Right atrium auricular region (tissue), 2 donors: Measurements from ENCODE around the gene NECAP2. TPM values are rescaled to one million over a fixed set of nuclear protein-coding genes. Genes with fewer than 3 reads are reported as not detected.
"Not testable (repeated sequence)": the region's sequence is repeated elsewhere in the genome, so short reads cannot be mapped to it uniquely, and the experiment has no call there.

Source experiments
- DNase-seq: peaks from one replicate; pipeline ENCODE4 v3.0.0-alpha.2; 2019; ENCODE audit warnings: low spot score
- H3K27ac ChIP-seq, 2 donors: fragments of 200-600 bp; sonication (generic); 1 replicate in 1 of 2; 2 replicates in 1 of 2; pipeline ENCODE4 v1.5.1; 2016 to 2019
- H3K27me3 ChIP-seq, 2 donors: fragments of 200-600 bp; sonication (generic); one replicate each; pipeline versions ENCODE4 v1.5.1 to v1.6.0; 2017 to 2019
- H3K36me3 ChIP-seq: fragments of 200-600 bp; sonication (generic); one replicate; pipeline ENCODE4 v1.5.1; 2016
- H3K4me1 ChIP-seq, 2 donors: fragments of 200-600 bp; sonication (generic); one replicate each; pipeline versions ENCODE4 v1.5.1 to v1.6.0; 2017 to 2019
- H3K4me3 ChIP-seq, 2 donors: fragments of 200-600 bp; sonication (generic); 1 replicate in 1 of 2; 2 replicates in 1 of 2; pipeline ENCODE4 v1.5.1; 2017 to 2019; ENCODE audit warnings: mild to moderate bottlenecking in 1 of 2, moderate library complexity in 1 of 2
- H3K9me3 ChIP-seq, 2 donors: fragments of 200-600 bp; sonication (generic); one replicate each; pipeline ENCODE4 v1.5.1; 2019
- total RNA-seq, 2 donors: library from RNA; depleted of rRNA; stranded (reverse); fragments of >200 nt; gene quantifications; one replicate each; pipeline ENCODE4 v1.1.0, GENCODE V29; 2016
- TF ChIP-seq, protein P1 (sequence below), 2 donors: fragments of 200-600 bp; sonication (generic); IDR thresholded peaks; one replicate each; pipeline ENCODE4 v1.5.1; 2019; ENCODE audit warnings: antibody characterized with exemption in 2 of 2

NECAP2 gene
- total RNA-seq, 2 donors from 2014 or later = 16.2 to 29.9 TPM

DNA sequence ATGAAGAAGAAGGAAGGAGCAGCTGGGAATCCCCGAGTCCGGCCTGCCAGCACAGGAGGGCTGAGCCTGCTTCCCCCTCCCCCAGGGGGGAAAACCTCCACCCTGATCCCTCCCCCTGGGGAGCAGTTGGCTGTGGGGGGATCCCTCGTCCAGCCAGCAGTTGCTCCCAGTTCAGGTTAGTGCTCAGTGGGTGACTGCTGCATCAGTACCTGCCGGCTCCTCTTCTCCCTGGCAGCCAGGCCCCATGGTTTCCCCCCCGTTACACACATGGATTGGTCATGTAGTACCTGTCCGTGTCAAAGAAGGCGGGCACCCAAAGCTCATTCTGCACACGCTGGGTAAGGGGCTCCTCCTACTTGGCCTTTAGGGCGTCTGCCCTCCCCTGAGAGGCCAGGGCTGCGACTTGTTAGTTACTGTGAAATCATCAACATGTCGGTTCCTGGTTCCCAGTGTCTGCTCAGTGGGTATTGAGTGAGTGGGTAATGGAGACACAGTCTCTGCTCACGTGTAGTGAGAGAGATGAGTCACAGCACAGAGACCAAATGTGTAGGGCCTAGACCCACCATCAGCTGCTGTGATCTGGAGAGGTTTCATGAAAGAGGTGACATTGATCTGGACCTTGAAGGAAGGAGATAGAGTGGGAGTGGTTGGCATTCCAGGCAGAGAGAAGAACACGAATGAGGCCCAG is 11.5 kb downstream of the NECAP2 start:
- H3K4me1 ChIP-seq = peaks cover 0 to 12% of the 10 kb centered on the region in 2 donors
- H3K36me3 ChIP-seq = peaks cover 70% of the 10 kb centered on the region
- H3K27me3 ChIP-seq = no peaks in the 10 kb centered on the region
- no peak overlapping the region for H3K27ac ChIP-seq
- TF ChIP-seq, protein P1, sequence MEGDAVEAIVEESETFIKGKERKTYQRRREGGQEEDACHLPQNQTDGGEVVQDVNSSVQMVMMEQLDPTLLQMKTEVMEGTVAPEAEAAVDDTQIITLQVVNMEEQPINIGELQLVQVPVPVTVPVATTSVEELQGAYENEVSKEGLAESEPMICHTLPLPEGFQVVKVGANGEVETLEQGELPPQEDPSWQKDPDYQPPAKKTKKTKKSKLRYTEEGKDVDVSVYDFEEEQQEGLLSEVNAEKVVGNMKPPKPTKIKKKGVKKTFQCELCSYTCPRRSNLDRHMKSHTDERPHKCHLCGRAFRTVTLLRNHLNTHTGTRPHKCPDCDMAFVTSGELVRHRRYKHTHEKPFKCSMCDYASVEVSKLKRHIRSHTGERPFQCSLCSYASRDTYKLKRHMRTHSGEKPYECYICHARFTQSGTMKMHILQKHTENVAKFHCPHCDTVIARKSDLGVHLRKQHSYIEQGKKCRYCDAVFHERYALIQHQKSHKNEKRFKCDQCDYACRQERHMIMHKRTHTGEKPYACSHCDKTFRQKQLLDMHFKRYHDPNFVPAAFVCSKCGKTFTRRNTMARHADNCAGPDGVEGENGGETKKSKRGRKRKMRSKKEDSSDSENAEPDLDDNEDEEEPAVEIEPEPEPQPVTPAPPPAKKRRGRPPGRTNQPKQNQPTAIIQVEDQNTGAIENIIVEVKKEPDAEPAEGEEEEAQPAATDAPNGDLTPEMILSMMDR (IDR thresholded peaks at IDR 0.05) = no peak
- H3K9me3 ChIP-seq = no peaks in the 10 kb centered on the region
- H3K4me3 ChIP-seq = no peak overlapping the region
- no peak for DNase-seq

DNA sequence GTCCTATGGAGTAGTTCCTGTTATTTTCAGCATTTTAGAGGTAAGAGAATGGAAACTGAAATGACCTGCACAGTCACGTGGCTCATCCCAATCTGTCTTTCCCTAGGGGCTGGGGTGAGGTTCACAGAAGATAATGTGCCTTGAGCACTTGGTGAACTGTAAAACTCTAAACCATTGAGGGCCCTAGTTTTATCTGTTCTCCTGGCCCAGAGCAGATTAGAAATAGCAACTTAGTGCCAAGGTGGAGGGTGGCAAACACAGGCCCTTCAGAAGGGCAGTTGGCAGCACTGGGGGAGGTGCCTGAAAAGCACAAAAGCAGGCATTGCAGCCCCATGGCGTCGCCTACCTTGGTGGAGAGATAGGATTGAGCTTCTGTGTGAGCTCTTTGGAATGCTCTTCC is 14.4 kb downstream of the NECAP2 start:
- DNase-seq, H3K27ac ChIP-seq, H3K9me3 ChIP-seq, H3K4me3 ChIP-seq, H3K27me3 ChIP-seq: not testable (repeated sequence)
- Histone ChIP-seq H3K4me1 (peaks cover 0 to 12% of the 10 kb centered on the region in 2 donors), H3K36me3 (peaks cover 61% of the 10 kb centered on the region)

DNA sequence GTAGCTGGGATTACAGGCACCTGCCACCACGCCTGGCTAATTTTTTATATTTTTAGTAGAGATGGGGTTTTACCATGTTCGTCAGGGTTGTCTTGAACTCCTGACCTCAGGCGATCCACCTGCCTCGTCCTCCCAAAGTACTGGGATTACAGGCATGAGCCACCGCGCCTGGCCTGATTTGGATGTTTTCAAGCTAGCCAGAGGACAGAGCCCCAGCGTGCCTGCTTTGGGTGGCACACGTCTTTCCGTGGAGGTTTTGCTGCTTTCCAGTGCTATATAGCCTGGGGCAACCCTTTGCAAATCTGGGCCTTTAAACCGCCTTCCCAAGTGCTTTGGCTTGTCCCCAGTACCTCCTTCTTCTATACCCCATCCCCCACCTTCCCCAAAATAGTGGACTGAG is 15.6 kb downstream of the NECAP2 start:
- H3K27me3 ChIP-seq, H3K27ac ChIP-seq, H3K4me3 ChIP-seq, H3K9me3 ChIP-seq, DNase-seq: not testable (repeated sequence)
- peaks cover 0 to 12% of the 10 kb centered on the region in 2 donors for H3K4me1 ChIP-seq
- peaks cover 51% of the 10 kb centered on the region for H3K36me3 ChIP-seq

DNA sequence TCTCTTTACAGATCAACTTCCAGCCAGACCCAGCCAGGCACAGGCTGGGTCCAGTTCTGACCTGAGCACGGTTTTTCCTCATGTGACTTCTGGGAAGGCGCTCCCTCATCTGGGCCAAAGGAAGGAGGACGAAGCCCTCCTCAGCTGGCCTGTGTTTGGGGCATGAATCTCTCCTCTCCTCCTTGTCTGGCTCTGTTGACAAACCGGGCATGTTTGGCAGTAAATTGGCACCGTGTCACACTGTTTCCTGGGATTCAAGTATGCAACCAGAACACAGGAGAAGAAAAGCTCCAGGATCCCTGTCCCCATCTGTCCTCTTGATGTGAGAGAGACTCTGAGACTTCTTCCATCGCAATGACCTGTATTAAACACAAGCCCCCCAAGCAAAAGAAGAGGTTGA is 18.3 kb downstream of the NECAP2 start:
- no peaks in the 10 kb centered on the region for H3K9me3 ChIP-seq
- no peaks in the 10 kb centered on the region for H3K27me3 ChIP-seq
- no peak for DNase-seq
- H3K4me1 ChIP-seq = peaks cover 0 to 12% of the 10 kb centered on the region in 2 donors
- H3K36me3 ChIP-seq = peaks cover 35% of the 10 kb centered on the region
- no peak overlapping the region for H3K27ac ChIP-seq
- TF ChIP-seq, protein P1 (IDR thresholded peaks at IDR 0.05) = no peak
- no peak overlapping the region for H3K4me3 ChIP-seq

DNA sequence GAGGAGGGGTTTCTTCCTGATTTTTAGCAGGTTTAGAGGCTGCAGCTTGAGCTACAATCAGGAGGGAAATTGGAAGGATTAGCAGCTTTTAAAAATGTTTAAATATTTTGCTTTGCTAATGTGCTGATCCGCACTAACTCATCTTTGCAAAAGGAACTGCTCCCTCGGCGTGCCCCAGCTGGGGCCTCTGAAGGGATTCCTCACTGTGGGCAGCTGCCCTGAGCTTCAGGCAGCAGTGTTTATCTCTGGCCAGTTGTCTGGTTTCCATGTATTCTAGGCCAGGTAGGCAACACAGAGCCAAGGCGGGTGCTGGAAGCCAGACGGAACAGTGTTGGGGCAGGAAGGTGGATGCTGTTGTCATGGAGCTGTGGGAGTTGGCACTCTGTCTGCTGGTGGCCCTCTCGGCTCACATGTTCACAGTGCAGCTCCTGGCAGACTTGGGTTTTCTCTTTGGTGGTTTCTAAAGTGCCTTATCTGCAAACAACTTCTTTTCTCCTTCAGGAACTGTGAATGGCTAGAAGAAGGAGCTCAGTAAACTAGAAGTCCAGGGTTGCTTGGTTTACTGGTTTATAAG is 18.9 kb downstream of the NECAP2 start:
- H3K4me3 ChIP-seq = no peak overlapping the region
- H3K36me3 ChIP-seq = peaks cover 35% of the 10 kb centered on the region
- H3K9me3 ChIP-seq = no peaks in the 10 kb centered on the region
- TF ChIP-seq, protein P1 (IDR thresholded peaks at IDR 0.05) = no peak
- peaks cover 0 to 9% of the 10 kb centered on the region in 2 donors for H3K4me1 ChIP-seq
- DNase-seq = no peak
- H3K27me3 ChIP-seq = no peaks in the 10 kb centered on the region
- H3K27ac ChIP-seq = no peak overlapping the region

DNA sequence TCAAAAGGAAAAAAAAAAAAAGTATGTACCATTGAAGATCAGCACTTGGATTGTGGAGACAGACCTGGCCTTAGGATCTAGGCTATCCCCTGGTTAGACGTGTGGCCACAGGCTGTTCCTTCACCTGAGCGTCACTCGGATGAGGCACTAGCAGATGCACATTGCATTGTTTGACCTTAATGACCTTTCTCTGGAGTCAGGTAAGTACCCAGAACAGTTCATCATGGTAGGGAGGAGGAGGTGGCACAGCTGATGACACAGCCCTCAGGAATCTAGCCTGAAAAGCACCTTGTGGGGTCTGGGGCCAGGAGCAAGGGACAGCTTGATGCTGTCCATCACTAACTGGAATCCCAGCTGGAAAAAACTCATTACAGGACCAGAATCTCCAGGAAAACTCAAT is 21.2 kb downstream of the NECAP2 start:
- DNase-seq = no peak
- TF ChIP-seq, protein P1 (IDR thresholded peaks at IDR 0.05) = no peak
- Histone ChIP-seq H3K4me1 (no peaks in the 10 kb centered on the region), H3K4me3 (no peak overlapping the region), H3K36me3 (peaks cover 32% of the 10 kb centered on the region), H3K9me3 (no peaks in the 10 kb centered on the region), H3K27ac (no peak overlapping the region), H3K27me3 (no peaks in the 10 kb centered on the region)
